Activated naive CD4-positive, alpha-beta T cell treated with anti-CD3 and anti-CD28 coated beads, Interleukin-2, amount 50 U/mL, for 16 hours (primary cell): ENCODE results near the gene ERCC8.
A peak's percentile ranks its signal among the peaks of the same experiment; 100 is the strongest.
"Not testable (repeated sequence)": the region's sequence is repeated elsewhere in the genome, so short reads cannot be mapped to it uniquely, and the experiment has no call there.

ENCODE experiments used
- DNase-seq: peaks from one replicate; pipeline ENCODE4 v3.0.0-alpha.2; 2020

The ERCC8 gene

DNA sequence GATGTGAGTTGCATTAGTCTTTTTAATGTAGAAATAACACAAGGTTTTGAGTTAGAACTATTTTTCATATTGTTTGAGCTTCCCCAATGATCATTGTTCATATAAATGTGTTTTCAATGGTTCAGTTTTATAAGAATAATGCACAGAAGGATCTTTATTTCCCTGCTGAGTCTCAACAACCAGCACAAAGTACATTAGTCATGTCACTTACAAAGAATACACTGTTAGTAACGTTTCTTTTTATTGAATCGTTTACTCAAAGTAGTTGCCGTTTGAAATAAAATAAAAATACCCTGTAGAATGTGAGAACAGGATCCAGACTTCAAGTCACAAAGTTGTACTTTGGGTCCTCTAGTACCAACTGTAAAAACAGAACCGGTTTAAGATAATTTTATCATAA lies 41.5 kb downstream of the ERCC8 start:
- no peak for DNase-seq

DNA sequence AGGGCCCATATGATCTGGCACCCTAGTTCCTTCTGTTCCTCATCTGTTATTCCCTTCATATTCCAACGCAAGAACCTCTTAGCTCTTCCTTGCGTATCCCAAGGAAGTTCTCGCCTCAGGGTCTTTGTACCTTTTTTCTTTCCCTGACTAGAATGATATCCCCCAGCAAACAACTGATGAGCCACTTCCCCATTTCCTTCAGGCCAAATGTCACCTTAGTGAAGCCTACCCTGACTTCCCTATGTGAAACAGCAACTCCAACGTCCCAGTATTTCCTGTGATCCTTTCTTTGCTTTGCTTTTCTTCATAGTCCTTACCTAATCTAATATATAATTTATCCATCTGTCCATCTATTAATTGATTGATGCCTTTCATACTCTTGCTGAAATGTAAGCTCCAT lies 47.9 kb downstream of the ERCC8 start:
- DNase-seq: no peak

GRCh38 chr5:60893521-60893920 lies 51.3 kb downstream of the ERCC8 start:
- DNase-seq: no peak

GRCh38 chr5:60891667-60892066 lies 53.2 kb downstream of the ERCC8 start:
- DNase-seq: no peak

GRCh38 chr5:60888359-60889061 lies 56.4 kb downstream of the ERCC8 start:
- no peak for DNase-seq

- DNase-seq: no peak
These were observed 57.1 kb downstream of the ERCC8 start for GRCh38 chr5:60887746-60888145.

- DNase-seq: no peak
These were observed 57.8 kb downstream of the ERCC8 start for GRCh38 chr5:60887096-60887495.

GRCh38 chr5:60886158-60886557 lies 58.7 kb downstream of the ERCC8 start:
- DNase-seq: no peak

- no peak for DNase-seq
These were observed 61.6 kb downstream of the ERCC8 start for GRCh38 chr5:60883229-60883628.

- no peak for DNase-seq
These were observed 72.0 kb downstream of the ERCC8 start for GRCh38 chr5:60872892-60873291.

DNA sequence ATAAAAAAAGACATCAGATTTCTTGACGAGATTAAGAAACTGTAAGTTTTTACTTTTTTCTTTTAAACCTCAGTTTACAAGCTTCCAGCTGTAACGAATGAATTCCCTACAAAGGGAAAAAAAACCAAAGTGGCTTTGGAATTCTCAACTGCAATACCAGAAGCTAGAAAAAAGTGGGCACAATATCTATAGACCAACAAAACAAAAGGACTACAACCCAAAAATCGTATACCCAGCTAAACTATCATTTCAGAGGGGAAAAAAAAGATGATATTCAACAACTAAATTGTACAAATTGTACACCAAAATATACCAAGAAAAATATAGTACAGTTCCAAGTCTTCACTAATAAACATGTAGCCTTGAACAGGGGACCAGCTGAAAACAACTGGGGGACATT lies 74.0 kb downstream of the ERCC8 start:
- DNase-seq: no peak

DNA sequence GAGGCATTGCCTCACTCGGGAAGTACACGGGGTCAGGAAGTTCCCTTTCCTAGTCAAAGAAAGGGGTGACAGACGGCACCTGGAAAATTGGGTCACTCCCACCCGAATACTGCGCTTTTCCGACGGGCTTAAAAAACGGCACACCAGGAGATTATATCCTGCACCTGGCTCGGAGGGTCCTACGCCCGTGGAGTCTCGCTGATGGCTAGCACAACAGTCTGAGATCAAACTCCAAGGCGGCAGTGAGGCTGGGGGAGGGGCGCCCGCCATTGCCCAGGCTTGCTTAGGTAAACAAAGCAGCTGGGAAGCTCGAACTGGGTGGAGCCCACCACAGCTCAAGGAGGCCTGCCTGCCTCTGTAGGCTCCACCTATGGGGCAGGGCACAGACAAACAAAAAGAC lies 84.3 kb downstream of the ERCC8 start:
- not testable (repeated sequence) for DNase-seq

DNA sequence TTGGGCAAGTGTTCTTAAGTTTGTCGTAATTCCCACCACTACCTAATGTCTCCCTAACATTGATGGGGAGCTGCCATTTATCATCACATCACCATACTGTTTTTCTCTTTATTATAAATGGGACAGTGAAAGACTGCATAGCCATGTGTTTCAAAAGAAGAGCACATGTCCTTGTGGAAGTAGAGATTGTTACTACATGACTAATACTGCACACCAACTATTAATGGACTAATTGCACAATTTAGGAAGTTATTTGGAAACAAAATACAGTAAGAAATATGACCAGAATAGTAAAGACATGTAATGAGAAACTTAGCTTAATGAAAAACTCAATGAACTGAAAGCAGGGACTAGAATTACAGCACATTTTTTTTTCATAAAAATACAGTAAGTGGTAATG lies 88.8 kb downstream of the ERCC8 start:
- no peak for DNase-seq

DNA sequence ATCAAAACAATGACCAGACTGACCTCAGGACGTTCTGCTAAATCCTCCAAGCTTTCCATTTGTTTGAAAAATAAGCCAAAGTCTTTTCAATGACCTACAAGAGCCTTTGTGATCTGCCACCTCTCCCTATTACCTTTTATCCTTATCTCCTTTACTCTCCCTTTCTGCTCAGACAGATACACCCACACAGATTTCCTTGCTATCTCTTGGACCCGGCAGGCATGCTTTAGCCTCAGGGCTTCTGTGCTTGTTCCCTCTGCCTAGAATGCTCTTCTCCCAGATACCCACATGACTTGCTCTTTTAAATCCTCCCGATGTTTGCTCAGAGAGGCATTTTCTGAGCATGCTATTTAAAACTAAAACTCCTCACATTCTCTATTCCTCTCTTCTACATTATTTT lies 91.9 kb downstream of the ERCC8 start:
- no peak for DNase-seq

DNA sequence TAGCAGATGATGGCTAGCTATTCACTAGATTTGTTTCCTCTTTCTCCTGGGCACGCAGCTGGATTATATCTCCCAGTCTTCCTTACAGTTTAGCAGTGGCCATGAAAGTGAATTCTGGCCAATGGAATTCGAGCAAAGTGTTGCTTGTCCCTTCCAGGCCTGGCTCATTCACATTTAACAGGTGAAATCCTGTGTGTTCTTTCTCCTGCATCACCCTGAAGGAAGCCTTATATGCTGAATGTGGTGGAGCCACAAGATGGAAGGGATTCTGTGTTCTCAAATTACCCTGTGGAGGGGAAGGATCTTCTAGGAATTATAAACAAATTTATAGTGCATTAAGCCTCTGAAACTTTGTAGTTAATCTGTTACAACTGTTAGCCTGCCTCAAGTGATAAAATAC lies 92.6 kb downstream of the ERCC8 start:
- DNase-seq: no peak

DNA sequence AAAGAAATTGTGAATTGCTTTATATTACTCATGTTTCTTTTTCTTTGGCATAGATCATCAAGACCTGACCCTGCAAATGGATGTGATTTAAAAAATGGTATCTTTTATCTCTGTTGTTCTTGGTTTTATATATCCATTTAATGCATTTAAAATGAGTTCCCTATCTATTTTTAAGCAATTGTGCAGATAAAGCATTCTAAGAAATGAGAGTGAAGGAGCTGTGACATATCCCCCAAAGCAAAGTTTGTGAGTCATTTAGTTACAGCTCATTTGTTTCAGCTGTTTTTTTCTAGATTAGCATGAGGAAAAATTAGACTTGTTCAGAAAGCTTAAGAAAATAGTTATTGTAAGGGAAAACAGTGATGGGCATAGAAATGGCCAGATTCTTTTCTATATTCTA lies 93.2 kb downstream of the ERCC8 start:
- no peak for DNase-seq

DNA sequence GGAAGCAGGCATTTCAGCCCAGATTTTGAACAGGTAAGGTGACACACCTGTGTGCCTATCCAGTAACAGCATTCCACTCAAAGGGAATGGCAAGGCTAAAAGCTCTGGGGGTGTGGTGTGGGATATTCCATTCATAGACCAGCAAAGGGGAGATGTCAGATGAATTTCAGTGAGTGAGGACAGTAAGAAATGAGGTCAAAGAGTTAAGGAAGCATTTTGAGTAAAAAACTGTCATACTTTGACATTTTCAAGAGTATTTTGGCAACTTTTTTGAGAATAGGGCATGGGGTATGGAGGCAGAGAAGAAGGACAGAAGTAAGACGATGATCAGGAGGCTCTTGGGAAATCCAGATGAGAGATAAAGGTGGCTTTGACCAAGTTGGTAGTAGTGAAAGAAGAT lies 98.6 kb downstream of the ERCC8 start:
- DNase-seq: no peak

GRCh38 chr5:60843936-60844905 lies 100.6 kb downstream of the ERCC8 start, which contains the start of gene ELOVL7:
TSS of gene ELOVL7 (minus strand) at chr5:60844269. CDS start at chr5:60787397, 56,872 bp downstream.
- DNase-seq: peak; percentile 31

DNA sequence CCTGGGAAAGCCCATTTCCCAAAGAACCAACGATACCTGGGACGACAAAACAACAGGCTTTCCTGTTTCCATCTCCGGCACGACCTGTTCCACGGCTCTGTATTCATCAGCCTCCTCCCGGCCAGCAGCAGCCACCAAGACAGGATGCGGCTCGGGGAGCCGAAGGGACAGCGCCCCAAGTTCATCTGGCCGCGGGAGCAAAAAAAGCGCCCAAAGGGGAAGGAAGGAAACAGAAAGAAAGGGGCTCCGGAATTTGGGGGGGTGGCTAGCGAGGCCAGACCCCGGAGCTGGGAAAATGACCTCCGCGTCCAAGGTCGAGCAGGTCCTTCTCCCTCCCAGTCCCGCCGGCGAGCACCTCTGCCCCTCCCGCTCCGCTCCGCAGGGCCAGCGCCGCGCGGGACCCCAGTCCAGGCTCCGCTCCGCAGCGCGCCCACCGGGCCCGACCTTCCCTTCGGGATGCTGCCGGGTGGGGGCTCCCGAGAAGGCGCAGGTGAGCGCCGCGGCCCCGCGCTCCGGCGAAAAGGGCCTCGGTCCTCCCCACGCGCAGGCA lies 101.4 kb downstream of the ERCC8 start:
- no peak for DNase-seq

GRCh38 chr5:60842871-60843385 lies 101.9 kb downstream of the ERCC8 start:
- no peak for DNase-seq

GRCh38 chr5:60841361-60841760 lies 103.5 kb downstream of the ERCC8 start:
- DNase-seq: no peak

GRCh38 chr5:60836131-60836530 lies 108.7 kb downstream of the ERCC8 start:
- DNase-seq: no peak

DNA sequence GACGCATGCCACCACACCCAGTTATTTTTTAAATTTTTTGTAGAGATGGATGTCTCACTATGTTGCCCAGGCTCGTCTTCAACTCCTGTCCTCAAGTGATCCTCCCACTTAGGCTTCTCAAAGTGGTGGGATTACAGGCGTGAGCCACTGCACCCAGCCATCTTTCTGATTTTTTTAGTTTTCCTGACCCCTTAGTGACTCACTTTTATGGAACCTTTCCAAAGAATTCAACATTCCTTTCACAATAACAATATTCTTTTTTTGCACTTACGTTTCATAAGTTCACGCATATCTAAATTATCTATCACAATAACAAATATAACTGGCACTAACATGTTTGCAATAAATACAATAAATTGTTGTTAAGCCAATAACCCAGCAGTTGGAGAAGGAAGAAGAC lies 109.3 kb downstream of the ERCC8 start:
- DNase-seq: no peak

GRCh38 chr5:60833520-60833919 lies 111.3 kb downstream of the ERCC8 start:
- no peak for DNase-seq
